Thymus (tissue), 11 donors: ENCODE measurements around the gene SMURF2. TPM values are rescaled to one million over a fixed set of nuclear protein-coding genes. Genes with fewer than 3 reads are reported as not detected.
A peak's percentile ranks its signal among the peaks of the same experiment; 100 is the strongest.

Source experiments
- DNase-seq, 9 donors: peaks; one replicate each; pipeline ENCODE4 v3.0.0-alpha.2; 2013; ENCODE audit warnings: low spot score in 9 of 9, low read depth in 6 of 9, missing footprints in 1 of 9
- H3K27ac ChIP-seq, 2 donors: one replicate each; pipeline ENCODE4 v1.5.1; 2013; ENCODE audit warnings: control low read depth in 1 of 2, low read depth in 1 of 2, low read length in 1 of 2, mild to moderate bottlenecking in 1 of 2, moderate library complexity in 1 of 2
- H3K27me3 ChIP-seq, 2 donors: one replicate each; pipeline ENCODE4 v1.5.1; 2013; ENCODE audit warnings: low read length in 1 of 2; ENCODE audit not compliant: control insufficient read depth in 2 of 2, insufficient read depth in 1 of 2
- H3K36me3 ChIP-seq, 2 donors: one replicate each; pipeline ENCODE4 v1.5.1; 2013; ENCODE audit warnings: low read length in 1 of 2, mild to moderate bottlenecking in 1 of 2, moderate library complexity in 1 of 2; ENCODE audit not compliant: control insufficient read depth in 2 of 2, insufficient read depth in 2 of 2
- H3K4me1 ChIP-seq, 2 donors: one replicate each; pipeline ENCODE4 v1.5.1; 2013; ENCODE audit warnings: low read length in 2 of 2; ENCODE audit not compliant: control insufficient read depth in 2 of 2, insufficient read depth in 2 of 2
- H3K4me3 ChIP-seq, 2 donors: one replicate each; pipeline ENCODE4 v1.5.1; 2013; ENCODE audit warnings: low read length in 2 of 2, control low read depth in 1 of 2, mild to moderate bottlenecking in 1 of 2
- H3K9me3 ChIP-seq, 2 donors: one replicate each; pipeline ENCODE4 v1.5.1; 2013; ENCODE audit warnings: low read length in 1 of 2, mild to moderate bottlenecking in 1 of 2; ENCODE audit not compliant: control insufficient read depth in 2 of 2, insufficient read depth in 1 of 2
- WGBS: extraction: QIAGEN DNeasy Blood & Tissue Kit; methylation state at CpG from one replicate; pipeline ENCODE4 v1.1.7; 2013; 5-methylcytosine and 5-hydroxymethylcytosine counted together
- polyA plus RNA-seq: library from polyadenylated mRNA; stranded (reverse); fragments of 200-250 nt; gene quantifications from one replicate; pipeline ENCODE4 v1.2.3, GENCODE V29; 2013
- total RNA-seq: library from RNA; stranded (reverse); fragments of 120-200 nt; gene quantifications from one replicate; pipeline ENCODE4 v1.2.4, GENCODE V29; 2013
- donor health status: healthy.

Gene SMURF2
- total and polyA plus RNA-seq, 2 donors = 14.1 to 29.7 TPM

GRCh38 chr17:64639516-64639915, 22.6 kb downstream of the SMURF2 start:
- no peaks in the 10 kb centered on the region for H3K9me3 ChIP-seq
- no peak for DNase-seq
- 98% methylated on average over 4 of the region's 4 CpGs for WGBS
- H3K4me1 ChIP-seq = peaks cover 0 to 10% of the 10 kb centered on the region in 2 donors
- no peaks in the 10 kb centered on the region for H3K27me3 ChIP-seq
- no peak overlapping the region for H3K27ac ChIP-seq
- peaks cover 0 to 11% of the 10 kb centered on the region in 2 donors for H3K36me3 ChIP-seq
- no peak overlapping the region for H3K4me3 ChIP-seq

GRCh38 chr17:64638552-64639203, 23.4 kb downstream of the SMURF2 start:
- Histone ChIP-seq H3K4me3 (no peak overlapping the region), H3K4me1 (peaks cover 0 to 15% of the 10 kb centered on the region in 2 donors), H3K27me3 (no peaks in the 10 kb centered on the region), H3K36me3 (peaks cover 0 to 11% of the 10 kb centered on the region in 2 donors), H3K9me3 (no peaks in the 10 kb centered on the region), H3K27ac (no peak overlapping the region)
- no peak for DNase-seq
- WGBS = 14% methylated on average over 2 of the region's 2 CpGs

GRCh38 chr17:64635647-64636305, 26.3 kb downstream of the SMURF2 start:
- no peaks in the 10 kb centered on the region for H3K27me3 ChIP-seq
- WGBS = 56% methylated on average over 1 of the region's 1 CpG
- peaks cover 0 to 12% of the 10 kb centered on the region in 2 donors for H3K4me1 ChIP-seq
- peaks cover 0 to 5% of the 10 kb centered on the region in 2 donors for H3K36me3 ChIP-seq
- H3K4me3 ChIP-seq = no peak overlapping the region
- no peaks in the 10 kb centered on the region for H3K9me3 ChIP-seq
- no peak overlapping the region for H3K27ac ChIP-seq
- DNase-seq = no peak

- H3K4me1 ChIP-seq = peaks cover 0 to 10% of the 10 kb centered on the region in 2 donors
- DNase-seq = peak in 4 of 9 donors; percentile 7 to 41 (median 16)
- H3K27me3 ChIP-seq = no peaks in the 10 kb centered on the region
- no peak overlapping the region for H3K4me3 ChIP-seq
- 93% methylated on average over 1 of the region's 1 CpG for WGBS
- H3K9me3 ChIP-seq = no peaks in the 10 kb centered on the region
- H3K36me3 ChIP-seq = peaks cover 0 to 5% of the 10 kb centered on the region in 2 donors
- H3K27ac ChIP-seq = no peak overlapping the region
Measured at GRCh38 chr17:64634218-64634617, 27.9 kb downstream of the SMURF2 start.

- Histone ChIP-seq H3K36me3 (peaks cover 0 to 5% of the 10 kb centered on the region in 2 donors), H3K4me3 (no peak overlapping the region), H3K27me3 (no peaks in the 10 kb centered on the region), H3K4me1 (peaks cover 0 to 11% of the 10 kb centered on the region in 2 donors), H3K27ac (no peak overlapping the region), H3K9me3 (no peaks in the 10 kb centered on the region)
- 95% methylated on average over 2 of the region's 2 CpGs for WGBS
- no peak for DNase-seq
Measured at GRCh38 chr17:64632606-64633005, 29.5 kb downstream of the SMURF2 start.

GRCh38 chr17:64632194-64632593, 29.9 kb downstream of the SMURF2 start:
- Histone ChIP-seq H3K4me1 (peaks cover 0 to 13% of the 10 kb centered on the region in 2 donors), H3K4me3 (no peak overlapping the region), H3K36me3 (peaks cover 0 to 3% of the 10 kb centered on the region in 2 donors), H3K27me3 (no peaks in the 10 kb centered on the region), H3K27ac (no peak overlapping the region), H3K9me3 (no peaks in the 10 kb centered on the region)
- 95% methylated on average over 3 of the region's 3 CpGs for WGBS
- DNase-seq = no peak

GRCh38 chr17:64630309-64631223, 31.5 kb downstream of the SMURF2 start:
- no peak for DNase-seq
- peaks cover 0 to 13% of the 10 kb centered on the region in 2 donors for H3K4me1 ChIP-seq
- H3K27ac ChIP-seq = no peak overlapping the region

GRCh38 chr17:64628641-64629040, 33.5 kb downstream of the SMURF2 start:
- Histone ChIP-seq H3K4me1 (peaks cover 0 to 8% of the 10 kb centered on the region in 2 donors), H3K36me3 (no peaks in the 10 kb centered on the region), H3K9me3 (no peaks in the 10 kb centered on the region), H3K4me3 (no peak overlapping the region), H3K27me3 (no peaks in the 10 kb centered on the region), H3K27ac (no peak overlapping the region)
- 89% methylated on average over 1 of the region's 1 CpG for WGBS
- no peak for DNase-seq

More at GRCh38 chr17:64630309-64631223, 31.5 kb downstream of the SMURF2 start:
- Histone ChIP-seq H3K27me3 (no peaks in the 10 kb centered on the region), H3K36me3 (no peaks in the 10 kb centered on the region), H3K9me3 (no peaks in the 10 kb centered on the region), H3K4me3 (no peak overlapping the region)
- WGBS = 99% methylated on average over 6 of the region's 6 CpGs
